ENCODE results near the gene DCP1A.

The DCP1A gene

DNA sequence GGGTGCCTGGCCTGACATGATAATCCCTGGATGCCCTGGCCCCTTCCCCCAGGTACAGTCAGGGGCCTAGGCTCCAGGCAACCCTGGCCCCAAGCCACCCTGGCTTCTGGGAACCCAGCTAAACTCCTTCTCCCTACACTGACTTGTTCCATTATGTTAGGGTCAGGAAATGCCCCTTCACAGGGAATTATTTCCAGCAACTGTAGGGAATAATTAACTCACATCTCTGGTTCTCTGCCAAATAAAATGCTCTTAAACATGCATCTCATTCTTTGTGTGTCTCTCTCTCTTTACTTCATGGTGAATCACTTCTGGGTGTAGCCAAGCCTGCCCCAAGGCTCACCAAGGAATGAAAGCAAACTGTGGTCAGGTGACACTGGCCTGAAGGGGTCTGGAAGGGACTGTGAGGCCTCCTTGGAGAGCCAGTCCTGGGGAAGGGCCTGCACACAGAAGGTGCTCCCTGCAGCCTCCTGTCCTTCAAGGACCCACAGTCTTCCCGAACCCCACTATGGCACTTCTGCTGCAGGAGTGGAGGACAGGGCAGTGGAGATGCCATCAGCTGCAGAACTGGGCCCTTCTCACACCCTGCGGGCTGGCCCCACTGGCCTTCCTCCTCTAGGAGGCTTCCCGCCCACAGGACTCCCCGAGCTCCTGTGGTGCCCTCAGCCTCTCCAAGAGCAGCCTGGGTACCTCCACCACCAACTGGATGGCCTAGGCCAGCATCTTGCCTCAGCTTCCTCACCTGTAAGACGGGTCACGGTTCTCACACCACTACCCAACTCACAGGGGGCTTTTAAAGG lies 109.1 kb downstream of the DCP1A start:
- Mint-ChIP-seq H3K4me3 (no peak overlapping the region), H3K36me3 (ENCODE audit: low read depth) (peaks cover 21% of the 10 kb centered on the region), H3K4me1 (ENCODE audit: low read depth) (peaks cover 14% of the 10 kb centered on the region), H3K27me3 (ENCODE audit: low read depth) (no peaks in the 10 kb centered on the region), H3K27ac (no peak overlapping the region), H3K9me3 (no peaks in the 10 kb centered on the region)

DNA sequence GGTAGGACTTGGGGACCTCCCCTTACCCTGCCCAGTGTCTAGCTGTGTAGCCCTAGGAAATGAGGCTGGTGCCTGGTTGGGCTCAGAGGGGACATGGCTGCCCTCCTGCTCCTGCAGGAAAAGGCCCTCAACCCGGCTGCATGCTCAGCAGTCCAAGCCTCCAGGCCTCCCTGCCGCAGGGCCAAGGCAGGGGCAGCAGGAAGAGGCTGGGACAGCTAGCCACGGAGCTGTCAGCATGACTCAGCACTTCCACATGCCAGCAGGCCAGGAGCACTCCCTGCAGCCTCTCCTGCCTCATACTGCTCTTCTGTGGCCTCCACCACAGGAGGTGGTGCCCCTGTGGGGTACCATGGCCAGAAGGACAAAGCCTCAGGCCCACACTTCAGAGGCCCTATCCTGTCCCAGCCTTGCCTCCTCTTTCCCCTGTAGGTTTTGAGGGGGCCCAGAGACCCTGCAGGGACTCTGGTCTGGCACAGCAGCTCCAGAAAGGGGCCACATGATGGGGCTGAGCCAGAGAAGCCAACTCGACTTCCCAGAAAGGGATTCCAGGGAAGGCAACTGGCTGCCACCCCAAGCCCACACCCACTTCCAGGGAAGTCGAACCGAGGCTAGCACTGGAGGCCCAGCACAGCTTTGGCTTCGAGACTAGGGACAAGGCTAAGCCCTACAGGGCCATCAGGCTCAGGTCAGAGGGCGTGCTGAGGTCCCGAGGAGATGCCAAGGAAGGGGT lies 111.1 kb downstream of the DCP1A start:
- H3K36me3 Mint-ChIP-seq (ENCODE audit: low read depth): peaks cover 26% of the 10 kb centered on the region
- peaks cover 14% of the 10 kb centered on the region for H3K4me1 Mint-ChIP-seq (ENCODE audit: low read depth)
- no peaks in the 10 kb centered on the region for H3K9me3 Mint-ChIP-seq
- H3K4me3 Mint-ChIP-seq: no peak overlapping the region
- H3K27me3 Mint-ChIP-seq (ENCODE audit: low read depth): no peaks in the 10 kb centered on the region
- H3K27ac Mint-ChIP-seq: peak overlapping the region; percentile 41

DNA sequence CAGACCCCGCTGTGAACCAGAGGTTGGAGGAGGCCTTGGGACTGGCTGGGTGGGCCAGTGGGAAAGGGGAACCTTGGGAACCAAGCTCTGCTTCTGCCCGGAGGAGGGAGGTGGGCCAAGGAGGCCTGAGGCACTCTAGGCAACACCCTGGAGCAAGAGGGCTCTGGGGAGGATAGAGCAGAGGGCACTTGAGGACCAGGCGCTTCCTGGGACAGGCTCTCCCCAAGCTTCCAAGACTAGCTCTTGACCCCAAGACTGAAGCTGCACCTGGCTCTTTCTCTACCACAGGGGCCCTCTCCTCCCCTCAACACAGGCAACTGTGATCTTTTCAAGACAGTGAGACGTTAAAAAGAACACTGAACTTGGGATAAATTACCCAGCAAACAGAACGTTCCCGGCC lies 111.8 kb downstream of the DCP1A start:
- H3K9me3 Mint-ChIP-seq: no peaks in the 10 kb centered on the region
- H3K27me3 Mint-ChIP-seq (ENCODE audit: low read depth): no peaks in the 10 kb centered on the region
- peaks cover 14% of the 10 kb centered on the region for H3K4me1 Mint-ChIP-seq (ENCODE audit: low read depth)
- H3K27ac Mint-ChIP-seq: peak overlapping the region; percentile 69
- H3K4me3 Mint-ChIP-seq: no peak overlapping the region
- peaks cover 26% of the 10 kb centered on the region for H3K36me3 Mint-ChIP-seq (ENCODE audit: low read depth)

DNA sequence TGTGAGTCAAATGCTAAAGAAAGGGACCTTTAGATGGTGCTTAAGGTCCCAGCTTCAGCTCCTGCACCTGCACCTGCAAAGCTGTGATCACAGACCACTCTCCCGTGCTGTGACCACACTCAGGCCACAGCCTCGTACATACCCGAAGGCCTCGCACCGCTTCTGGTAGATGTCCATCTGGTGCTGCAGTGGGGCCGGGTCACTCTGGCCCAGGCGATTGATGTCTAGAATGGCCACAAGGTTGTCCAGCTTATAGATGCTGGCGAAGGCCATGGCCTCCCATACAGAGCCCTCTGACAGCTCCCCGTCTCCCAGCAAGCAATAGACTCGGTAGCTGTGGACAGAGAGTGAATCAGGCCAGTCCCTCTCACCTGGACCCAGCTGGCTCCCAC lies 112.5 kb downstream of the DCP1A start:
- no peaks in the 10 kb centered on the region for H3K27me3 Mint-ChIP-seq (ENCODE audit: low read depth)
- peaks cover 14% of the 10 kb centered on the region for H3K4me1 Mint-ChIP-seq (ENCODE audit: low read depth)
- peaks cover 27% of the 10 kb centered on the region for H3K36me3 Mint-ChIP-seq (ENCODE audit: low read depth)
- H3K9me3 Mint-ChIP-seq: no peaks in the 10 kb centered on the region
- H3K27ac Mint-ChIP-seq: no peak overlapping the region
- H3K4me3 Mint-ChIP-seq: no peak overlapping the region

DNA sequence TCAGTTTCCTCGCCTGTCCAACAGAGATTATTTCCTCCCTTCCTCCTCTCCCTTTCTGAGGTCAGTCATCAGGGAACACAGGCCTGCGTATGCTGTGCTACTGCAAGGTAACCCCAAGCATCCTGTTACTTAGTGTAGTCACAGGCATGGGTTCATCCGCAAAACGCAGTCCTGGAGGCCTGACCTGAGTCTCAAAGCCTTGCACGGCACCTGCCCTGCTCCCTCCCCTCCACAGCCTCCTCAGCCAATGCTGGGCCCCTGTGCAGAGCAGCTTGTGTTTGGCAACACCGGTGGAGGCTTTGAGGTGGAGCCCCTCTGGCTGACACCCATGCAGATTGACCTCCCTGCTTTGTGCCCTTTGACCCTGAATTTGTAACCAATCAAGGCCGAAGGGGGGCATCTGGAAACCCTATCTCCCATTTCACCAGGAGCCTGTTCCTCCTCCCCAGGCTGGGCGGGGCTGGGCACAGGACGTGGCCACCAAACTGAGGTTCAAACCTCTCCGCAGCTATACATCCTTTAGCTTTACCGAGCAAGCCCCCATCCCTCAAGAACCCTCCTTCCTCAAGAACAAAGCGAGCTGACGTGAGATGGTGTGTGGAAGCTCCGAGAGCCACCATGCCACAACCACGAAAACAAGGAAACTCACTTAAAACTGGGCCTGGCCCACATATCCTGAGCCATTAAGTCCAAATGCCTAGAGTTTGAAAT lies 113.1 kb downstream of the DCP1A start:
- Mint-ChIP-seq H3K27me3 (ENCODE audit: low read depth) (no peaks in the 10 kb centered on the region), H3K9me3 (no peaks in the 10 kb centered on the region), H3K36me3 (ENCODE audit: low read depth) (peaks cover 25% of the 10 kb centered on the region), H3K4me3 (no peak overlapping the region), H3K27ac (peak overlapping the region; percentile 65), H3K4me1 (ENCODE audit: low read depth) (peaks cover 14% of the 10 kb centered on the region)

Data from T-helper 1 cell treated with Interleukin-12 subunit alpha and Interleukin-12 subunit beta and Interleukin-4 antibody, amounts not matched to agents 30 μg/mL and 1 μg/mL, for 36 hours (primary cell).